KMS-11 (cell line): ENCODE data around the gene TMEM273.

Experiments
- H2AFZ ChIP-seq: fragments of 200-600 bp; sonication (generic); 2 replicates; pipeline ENCODE4 v1.6.1; 2016; ENCODE audit warnings: antibody characterized with exemption, mixed run types, low read depth
- H3K27ac ChIP-seq: fragments of 200-600 bp; sonication (generic); 2 replicates; pipeline ENCODE4 v1.6.1; 2016; ENCODE audit warnings: mild to moderate bottlenecking, mixed run types
- H3K27me3 ChIP-seq: fragments of 200-600 bp; sonication (generic); 2 replicates; pipeline ENCODE4 v1.6.1; 2017; ENCODE audit warnings: mild to moderate bottlenecking, low read depth, mixed run types, moderate library complexity; ENCODE audit not compliant: insufficient read depth
- H3K36me3 ChIP-seq: fragments of 200-600 bp; sonication (generic); 2 replicates; pipeline ENCODE4 v1.6.1; 2017; ENCODE audit warnings: mild to moderate bottlenecking, mixed run types; ENCODE audit not compliant: insufficient read depth
- H3K4me1 ChIP-seq: fragments of 200-600 bp; sonication (generic); 2 replicates; pipeline ENCODE4 v1.6.1; 2016; ENCODE audit warnings: mild to moderate bottlenecking, low read depth, mixed run types; ENCODE audit not compliant: poor library complexity, severe bottlenecking
- H3K4me2 ChIP-seq: fragments of 200-600 bp; sonication (generic); 2 replicates; pipeline ENCODE4 v1.7.0; 2016; ENCODE audit warnings: mild to moderate bottlenecking, mixed run types
- H3K4me3 ChIP-seq: fragments of 200-600 bp; sonication (generic); IDR thresholded peaks from 2 replicates; pipeline ENCODE4 v1.6.1; 2017; ENCODE audit warnings: low read depth, low read length, mixed read lengths; ENCODE audit not compliant: insufficient read depth
- H3K79me2 ChIP-seq: fragments of 200-600 bp; sonication (generic); 2 replicates; pipeline ENCODE4 v1.6.1; 2016; ENCODE audit warnings: low read depth, mixed run types; ENCODE audit not compliant: insufficient read depth
- H3K9ac ChIP-seq: fragments of 200-600 bp; sonication (generic); 2 replicates; pipeline ENCODE4 v1.6.1; 2016; ENCODE audit warnings: mild to moderate bottlenecking, mixed run types
- H4K20me1 ChIP-seq: fragments of 200-600 bp; sonication (generic); 2 replicates; pipeline ENCODE4 v1.6.1; 2016; ENCODE audit warnings: mild to moderate bottlenecking, mixed run types; ENCODE audit not compliant: insufficient read depth
- TF ChIP-seq, protein P1 (sequence below): fragments of 200-600 bp; sonication (generic); conservative IDR thresholded peaks from 2 replicates; pipeline ENCODE4 v1.6.1; 2017; ENCODE audit warnings: low read depth, mild to moderate bottlenecking, antibody characterized with exemption, low read length, moderate library complexity, mixed read lengths

Gene TMEM273

DNA sequence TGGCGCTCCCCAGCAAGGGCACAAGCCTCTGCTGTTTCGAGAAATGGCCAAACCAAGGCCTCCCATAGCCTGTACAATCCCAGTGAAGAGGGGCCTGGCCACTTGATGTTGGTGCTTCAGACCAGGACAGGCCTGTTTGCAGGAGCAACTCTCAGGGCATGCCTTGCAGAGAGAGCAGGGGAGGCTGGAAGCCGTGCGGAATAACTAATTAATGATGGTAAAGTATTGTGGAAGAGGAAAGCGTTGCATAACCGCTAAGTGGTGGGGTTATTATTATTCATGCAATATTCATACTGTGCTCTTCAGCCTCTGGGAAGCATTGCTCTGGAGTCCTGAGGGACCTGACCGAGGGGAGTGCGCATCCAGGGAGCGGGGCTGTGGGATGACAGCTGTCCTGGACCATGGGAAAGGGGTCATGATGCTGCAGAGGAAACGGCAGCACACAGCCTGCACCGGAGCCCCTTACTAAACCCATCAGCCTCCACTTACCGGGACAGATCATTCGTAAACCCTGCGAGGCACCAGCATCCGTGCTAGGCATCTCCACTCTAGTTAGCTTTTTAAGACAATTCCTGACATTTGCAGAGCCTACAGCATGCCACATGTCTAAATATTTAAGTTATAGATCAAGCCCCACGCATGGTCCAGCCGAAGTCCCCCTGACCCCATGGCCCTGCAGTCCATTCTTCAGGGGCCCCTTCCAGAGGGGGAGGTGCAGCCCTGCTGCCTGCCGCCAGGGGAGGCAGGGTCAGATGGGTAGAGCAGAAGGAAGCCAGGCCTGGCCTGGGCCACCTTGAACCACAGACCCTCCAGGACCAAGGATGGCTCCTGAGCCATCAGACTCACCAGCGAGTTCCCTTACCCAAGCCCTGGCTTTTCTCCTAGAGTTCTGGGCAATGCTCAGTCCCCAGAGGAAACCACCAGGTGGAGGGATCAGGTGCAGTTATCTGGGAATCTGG is 11.6 kb downstream of the TMEM273 start:
- TF ChIP-seq, protein P1, sequence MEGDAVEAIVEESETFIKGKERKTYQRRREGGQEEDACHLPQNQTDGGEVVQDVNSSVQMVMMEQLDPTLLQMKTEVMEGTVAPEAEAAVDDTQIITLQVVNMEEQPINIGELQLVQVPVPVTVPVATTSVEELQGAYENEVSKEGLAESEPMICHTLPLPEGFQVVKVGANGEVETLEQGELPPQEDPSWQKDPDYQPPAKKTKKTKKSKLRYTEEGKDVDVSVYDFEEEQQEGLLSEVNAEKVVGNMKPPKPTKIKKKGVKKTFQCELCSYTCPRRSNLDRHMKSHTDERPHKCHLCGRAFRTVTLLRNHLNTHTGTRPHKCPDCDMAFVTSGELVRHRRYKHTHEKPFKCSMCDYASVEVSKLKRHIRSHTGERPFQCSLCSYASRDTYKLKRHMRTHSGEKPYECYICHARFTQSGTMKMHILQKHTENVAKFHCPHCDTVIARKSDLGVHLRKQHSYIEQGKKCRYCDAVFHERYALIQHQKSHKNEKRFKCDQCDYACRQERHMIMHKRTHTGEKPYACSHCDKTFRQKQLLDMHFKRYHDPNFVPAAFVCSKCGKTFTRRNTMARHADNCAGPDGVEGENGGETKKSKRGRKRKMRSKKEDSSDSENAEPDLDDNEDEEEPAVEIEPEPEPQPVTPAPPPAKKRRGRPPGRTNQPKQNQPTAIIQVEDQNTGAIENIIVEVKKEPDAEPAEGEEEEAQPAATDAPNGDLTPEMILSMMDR, result no peak
- H3K27me3 ChIP-seq, result no peaks in the 10 kb centered on the region
- no peaks in the 10 kb centered on the region for H3K36me3 ChIP-seq
- no peaks in the 10 kb centered on the region for H4K20me1 ChIP-seq
- no peak overlapping the region for H3K9ac ChIP-seq
- H3K4me1 ChIP-seq, result no peaks in the 10 kb centered on the region
- no peak overlapping the region for H3K27ac ChIP-seq
- H3K79me2 ChIP-seq, result no peaks in the 10 kb centered on the region
- H3K4me3 ChIP-seq, result no peak overlapping the region
- H2AFZ ChIP-seq, result no peak overlapping the region
- H3K4me2 ChIP-seq, result no peak overlapping the region

DNA sequence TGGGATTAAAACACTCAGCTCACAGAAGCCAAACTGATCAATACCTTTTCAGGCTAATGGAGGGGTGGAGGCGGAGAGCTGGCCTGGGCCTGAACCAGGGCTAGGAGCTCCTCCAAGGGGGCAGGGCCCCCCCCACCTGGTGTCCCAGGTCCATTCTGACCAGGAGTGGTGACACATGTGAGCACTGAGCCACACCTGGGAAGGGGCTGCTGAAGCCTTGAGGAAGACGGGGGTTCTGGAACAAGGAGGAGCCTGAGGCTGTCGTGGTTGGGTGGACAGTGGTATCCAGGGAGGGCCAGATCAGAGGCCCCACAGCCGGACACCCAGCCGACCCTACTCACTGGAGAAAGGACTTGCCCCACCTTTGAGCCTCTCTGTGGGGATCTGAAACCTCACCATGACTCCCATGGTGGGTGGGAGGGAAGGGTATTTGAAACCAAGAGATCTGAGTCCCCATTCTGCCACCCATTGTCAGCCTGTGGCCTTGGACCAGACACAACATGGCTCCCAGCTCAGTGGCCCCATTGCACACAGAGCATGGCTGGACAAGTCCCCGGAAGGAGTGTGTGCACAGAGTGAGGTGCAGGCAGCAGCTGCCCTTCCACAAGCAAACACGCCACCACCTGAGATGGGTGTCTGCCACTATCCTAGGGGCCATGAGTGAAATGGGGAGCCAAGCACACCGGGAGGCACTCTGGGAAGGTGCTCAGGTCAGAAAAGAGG is 12.4 kb downstream of the TMEM273 start:
- no peaks in the 10 kb centered on the region for H3K79me2 ChIP-seq
- H3K9ac ChIP-seq, result no peak overlapping the region

DNA sequence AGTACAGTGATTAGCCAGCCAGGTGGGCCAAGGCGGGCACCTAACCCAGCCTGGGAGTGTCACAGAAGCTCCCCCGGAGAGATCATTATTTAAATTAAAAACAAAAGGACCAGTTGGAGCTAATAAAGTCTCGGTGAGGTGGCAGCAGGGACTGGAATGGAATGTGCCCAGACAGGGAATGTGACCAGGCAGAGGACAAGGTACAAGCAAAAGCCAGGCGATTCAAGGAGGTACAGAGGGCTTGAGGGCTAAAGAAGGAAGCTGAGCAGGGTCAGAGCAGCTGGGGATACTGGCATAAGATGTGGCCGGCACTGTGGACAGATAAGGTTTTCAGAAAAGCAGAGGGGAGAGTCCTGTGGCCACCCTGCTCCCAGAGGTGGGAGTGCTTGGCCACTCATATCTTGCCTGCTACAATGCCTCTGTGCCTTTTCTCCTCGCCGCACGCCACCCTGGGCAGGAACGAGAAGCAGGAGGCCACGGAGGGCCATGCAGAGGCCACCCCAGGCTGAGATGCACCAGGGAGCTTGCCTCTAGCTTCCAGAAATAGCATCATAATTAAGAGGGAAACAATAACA is 13.2 kb downstream of the TMEM273 start:
- Histone ChIP-seq H2AFZ (no peak overlapping the region), H3K4me2 (no peak overlapping the region), H3K27me3 (no peaks in the 10 kb centered on the region), H3K27ac (no peak overlapping the region), H3K9ac (no peak overlapping the region), H3K36me3 (no peaks in the 10 kb centered on the region), H3K4me1 (no peaks in the 10 kb centered on the region), H3K4me3 (no peak overlapping the region), H4K20me1 (no peaks in the 10 kb centered on the region), H3K79me2 (no peaks in the 10 kb centered on the region)
- TF ChIP-seq, protein P1, result no peak

More for the DNA sequence above, 12.4 kb downstream of the TMEM273 start:
- no peaks in the 10 kb centered on the region for H4K20me1 ChIP-seq
- no peaks in the 10 kb centered on the region for H3K36me3 ChIP-seq
- no peak overlapping the region for H3K4me2 ChIP-seq
- H3K27ac ChIP-seq, result no peak overlapping the region
- no peak overlapping the region for H3K4me3 ChIP-seq
- H3K4me1 ChIP-seq, result no peaks in the 10 kb centered on the region
- no peaks in the 10 kb centered on the region for H3K27me3 ChIP-seq
- TF ChIP-seq, protein P1, result no peak
- H2AFZ ChIP-seq, result no peak overlapping the region

DNA sequence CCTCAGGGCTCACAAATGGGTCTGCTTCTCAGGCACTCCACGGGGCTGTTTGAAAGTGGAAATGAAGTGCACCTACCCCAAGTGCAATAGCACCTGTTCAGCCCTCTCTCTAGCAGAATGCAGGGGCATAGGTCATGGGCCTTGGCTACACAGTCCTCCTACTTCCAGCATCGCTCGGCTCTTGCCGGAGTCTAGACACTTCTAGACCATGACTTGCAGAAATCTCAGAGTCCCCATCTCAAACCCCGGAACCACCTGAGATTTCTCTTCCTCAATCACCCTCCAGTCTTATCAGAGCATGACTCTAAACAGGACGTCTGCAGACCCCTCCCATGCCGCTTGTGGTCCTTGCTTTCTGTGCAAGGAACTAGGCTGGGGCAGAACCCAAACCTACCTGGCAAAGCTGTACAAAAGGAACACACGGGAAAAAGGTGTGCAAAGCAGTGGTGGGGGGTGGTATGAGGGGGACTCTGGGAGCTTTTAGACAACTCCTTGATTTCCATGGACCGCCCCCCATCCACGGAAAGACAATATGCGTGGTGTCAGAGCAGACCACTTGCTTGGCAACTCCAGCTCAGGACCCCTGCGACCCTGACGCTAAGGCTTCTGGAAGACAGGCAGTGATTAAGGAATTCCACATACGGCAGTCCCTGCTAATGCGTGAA is 13.8 kb downstream of the TMEM273 start:
- no peaks in the 10 kb centered on the region for H3K27me3 ChIP-seq
- TF ChIP-seq, protein P1, result no peak
- H3K9ac ChIP-seq, result no peak overlapping the region
- H3K4me1 ChIP-seq, result no peaks in the 10 kb centered on the region
- H3K36me3 ChIP-seq, result no peaks in the 10 kb centered on the region
- H3K4me3 ChIP-seq, result no peak overlapping the region
- no peak overlapping the region for H3K4me2 ChIP-seq
- no peak overlapping the region for H2AFZ ChIP-seq
- H3K27ac ChIP-seq, result no peak overlapping the region
- H4K20me1 ChIP-seq, result no peaks in the 10 kb centered on the region
- H3K79me2 ChIP-seq, result no peaks in the 10 kb centered on the region
